Mononuclear cell (primary cell): ENCODE results near the gene HEXD. TPM values are rescaled to one million over a fixed set of nuclear protein-coding genes. Genes with fewer than 3 reads are reported as not detected.
"Not testable (repeated sequence)": the region's sequence is repeated elsewhere in the genome, so short reads cannot be mapped to it uniquely, and the experiment has no call there.

Experiments used
- H3K27me3 ChIP-seq: 2 replicates; pipeline ENCODE4 v1.6.0; 2011; ENCODE audit warnings: low read length, control low read depth; ENCODE audit not compliant: insufficient read depth
- H3K4me1 ChIP-seq: 2 replicates; pipeline ENCODE4 v1.5.1; 2011; ENCODE audit warnings: mild to moderate bottlenecking, low read length, control low read depth; ENCODE audit not compliant: insufficient read depth
- H3K4me3 ChIP-seq: 2 replicates; pipeline ENCODE4 v1.5.1; 2011; ENCODE audit warnings: mild to moderate bottlenecking, low read length, moderate library complexity
- H3K9me3 ChIP-seq: 2 replicates; pipeline ENCODE4 v1.5.1; 2011; ENCODE audit warnings: low read depth, mild to moderate bottlenecking, control low read depth, low read length
- total RNA-seq: library from RNA; depleted of rRNA; stranded (reverse); fragments of >200 nt; gene quantifications from one replicate; pipeline ENCODE4 v1.2.3, GENCODE V29; 2012

HEXD gene
- total RNA-seq, 1 donor: 16.0 TPM

- Histone ChIP-seq H3K4me1 (no peaks in the 10 kb centered on the region), H3K27me3 (peaks cover 11% of the 10 kb centered on the region), H3K4me3 (no peak overlapping the region), H3K9me3 (no peaks in the 10 kb centered on the region)
These were observed 40.0 kb upstream of the HEXD start for GRCh38 chr17:82377924-82378740.

GRCh38 chr17:82378741-82379021 is 39.5 kb upstream of the HEXD start:
- no peak overlapping the region for H3K4me3 ChIP-seq
- no peaks in the 10 kb centered on the region for H3K4me1 ChIP-seq
- H3K9me3 ChIP-seq: no peaks in the 10 kb centered on the region
- H3K27me3 ChIP-seq: peaks cover 6% of the 10 kb centered on the region

GRCh38 chr17:82380860-82381702 is 37.1 kb upstream of the HEXD start:
- H3K4me3 ChIP-seq: no peak overlapping the region

GRCh38 chr17:82381703-82382009 is 36.5 kb upstream of the HEXD start:
- H3K4me1 ChIP-seq, H3K9me3 ChIP-seq, H3K4me3 ChIP-seq, H3K27me3 ChIP-seq: not testable (repeated sequence)

More at GRCh38 chr17:82380860-82381702, 37.1 kb upstream of the HEXD start:
- Histone ChIP-seq H3K9me3 (no peaks in the 10 kb centered on the region), H3K27me3 (no peaks in the 10 kb centered on the region), H3K4me1 (no peaks in the 10 kb centered on the region)

GRCh38 chr17:82382220-82382932 is 35.8 kb upstream of the HEXD start:
- H3K4me3 ChIP-seq, H3K27me3 ChIP-seq, H3K9me3 ChIP-seq, H3K4me1 ChIP-seq: not testable (repeated sequence)

- Histone ChIP-seq H3K9me3 (no peaks in the 10 kb centered on the region), H3K4me3 (no peak overlapping the region), H3K4me1 (no peaks in the 10 kb centered on the region), H3K27me3 (no peaks in the 10 kb centered on the region)
These were observed 35.3 kb upstream of the HEXD start for GRCh38 chr17:82382933-82383255.

- H3K4me1 ChIP-seq: no peaks in the 10 kb centered on the region
- H3K27me3 ChIP-seq: no peaks in the 10 kb centered on the region
- no peaks in the 10 kb centered on the region for H3K9me3 ChIP-seq
- no peak overlapping the region for H3K4me3 ChIP-seq
These were observed 34.7 kb upstream of the HEXD start for GRCh38 chr17:82383411-82383810.

GRCh38 chr17:82384051-82384729 is 34.0 kb upstream of the HEXD start:
- Histone ChIP-seq H3K9me3 (no peaks in the 10 kb centered on the region), H3K4me3 (no peak overlapping the region), H3K27me3 (no peaks in the 10 kb centered on the region), H3K4me1 (no peaks in the 10 kb centered on the region)

GRCh38 chr17:82384730-82385481 is 33.2 kb upstream of the HEXD start:
- Histone ChIP-seq H3K4me3 (no peak overlapping the region), H3K9me3 (no peaks in the 10 kb centered on the region), H3K4me1 (no peaks in the 10 kb centered on the region), H3K27me3 (no peaks in the 10 kb centered on the region)

GRCh38 chr17:82385559-82386254 is 32.4 kb upstream of the HEXD start:
- Histone ChIP-seq H3K9me3 (no peaks in the 10 kb centered on the region), H3K4me1 (no peaks in the 10 kb centered on the region), H3K27me3 (no peaks in the 10 kb centered on the region), H3K4me3 (no peak overlapping the region)

GRCh38 chr17:82386255-82386831 is 31.8 kb upstream of the HEXD start:
- Histone ChIP-seq H3K4me3 (no peak overlapping the region), H3K27me3 (no peaks in the 10 kb centered on the region), H3K4me1 (no peaks in the 10 kb centered on the region)

GRCh38 chr17:82386881-82387704 is 31.1 kb upstream of the HEXD start:
- Histone ChIP-seq H3K9me3 (no peaks in the 10 kb centered on the region), H3K27me3 (no peaks in the 10 kb centered on the region), H3K4me1 (no peaks in the 10 kb centered on the region), H3K4me3 (no peak overlapping the region)

More at GRCh38 chr17:82386255-82386831, 31.8 kb upstream of the HEXD start:
- H3K9me3 ChIP-seq: no peaks in the 10 kb centered on the region

GRCh38 chr17:82387705-82388106 is 30.4 kb upstream of the HEXD start:
- Histone ChIP-seq H3K4me1 (no peaks in the 10 kb centered on the region), H3K9me3 (no peaks in the 10 kb centered on the region), H3K27me3 (no peaks in the 10 kb centered on the region), H3K4me3 (no peak overlapping the region)
